ENCODE data around the gene TRMT112.

The TRMT112 gene

DNA sequence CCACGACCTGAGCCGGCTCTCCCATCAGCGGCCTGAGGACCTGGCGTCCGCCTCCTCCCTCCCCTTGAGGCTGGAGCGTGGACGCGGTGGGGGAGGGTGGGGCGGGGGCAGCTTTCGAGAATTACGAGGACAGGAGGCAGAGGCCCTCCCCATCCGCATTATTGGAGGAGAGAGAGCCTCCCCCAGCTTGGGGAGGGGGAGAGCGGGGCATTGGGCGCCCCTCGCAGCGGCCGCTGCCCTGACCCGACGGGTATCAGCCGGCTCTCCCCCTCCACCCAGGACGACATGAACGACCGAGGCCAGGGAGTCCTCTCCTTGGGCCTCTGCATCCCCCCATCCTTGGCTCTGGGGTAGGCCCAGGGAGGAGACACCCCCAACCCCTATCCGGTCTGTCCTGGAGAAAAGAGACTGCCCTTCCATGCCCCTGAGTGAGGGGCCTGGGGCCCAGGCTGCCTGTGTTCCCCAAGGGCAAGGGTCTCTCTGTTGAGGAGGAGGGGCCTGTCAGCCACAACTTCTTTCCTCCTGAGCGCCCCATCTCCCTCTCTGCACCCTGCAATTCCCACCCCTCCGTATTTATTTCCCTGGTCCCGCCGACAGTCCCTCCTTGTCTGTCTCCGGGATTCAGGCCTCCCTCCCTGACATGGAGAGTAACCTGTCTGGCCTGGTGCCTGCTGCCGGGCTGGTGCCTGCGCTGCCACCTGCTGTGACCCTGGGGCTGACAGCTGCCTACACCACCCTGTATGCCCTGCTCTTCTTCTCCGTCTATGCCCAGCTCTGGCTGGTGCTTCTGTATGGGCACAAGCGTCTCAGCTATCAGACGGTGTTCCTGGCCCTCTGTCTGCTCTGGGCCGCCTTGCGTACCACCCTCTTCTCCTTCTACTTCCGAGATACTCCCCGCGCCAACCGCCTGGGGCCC lies 31.2 kb downstream of the TRMT112 start:
- TF ChIP-seq, protein P1, sequence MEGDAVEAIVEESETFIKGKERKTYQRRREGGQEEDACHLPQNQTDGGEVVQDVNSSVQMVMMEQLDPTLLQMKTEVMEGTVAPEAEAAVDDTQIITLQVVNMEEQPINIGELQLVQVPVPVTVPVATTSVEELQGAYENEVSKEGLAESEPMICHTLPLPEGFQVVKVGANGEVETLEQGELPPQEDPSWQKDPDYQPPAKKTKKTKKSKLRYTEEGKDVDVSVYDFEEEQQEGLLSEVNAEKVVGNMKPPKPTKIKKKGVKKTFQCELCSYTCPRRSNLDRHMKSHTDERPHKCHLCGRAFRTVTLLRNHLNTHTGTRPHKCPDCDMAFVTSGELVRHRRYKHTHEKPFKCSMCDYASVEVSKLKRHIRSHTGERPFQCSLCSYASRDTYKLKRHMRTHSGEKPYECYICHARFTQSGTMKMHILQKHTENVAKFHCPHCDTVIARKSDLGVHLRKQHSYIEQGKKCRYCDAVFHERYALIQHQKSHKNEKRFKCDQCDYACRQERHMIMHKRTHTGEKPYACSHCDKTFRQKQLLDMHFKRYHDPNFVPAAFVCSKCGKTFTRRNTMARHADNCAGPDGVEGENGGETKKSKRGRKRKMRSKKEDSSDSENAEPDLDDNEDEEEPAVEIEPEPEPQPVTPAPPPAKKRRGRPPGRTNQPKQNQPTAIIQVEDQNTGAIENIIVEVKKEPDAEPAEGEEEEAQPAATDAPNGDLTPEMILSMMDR (IDR thresholded peaks at IDR 0.05; ENCODE audit: borderline replicate concordance, control extremely low read depth, extremely low read depth, insufficient read depth, missing control alignments): no peak
- in situ Hi-C loops (cut with MboI; ENCODE audit: low sequenced_read_pairs, unreplicated experiment): loop anchor here (25.0 kb wide), 1 partner anchor 299 kb away; the partner anchor contains the start of gene OTUB1
- DNase-seq (ENCODE audit: low spot score): no peak

DNA sequence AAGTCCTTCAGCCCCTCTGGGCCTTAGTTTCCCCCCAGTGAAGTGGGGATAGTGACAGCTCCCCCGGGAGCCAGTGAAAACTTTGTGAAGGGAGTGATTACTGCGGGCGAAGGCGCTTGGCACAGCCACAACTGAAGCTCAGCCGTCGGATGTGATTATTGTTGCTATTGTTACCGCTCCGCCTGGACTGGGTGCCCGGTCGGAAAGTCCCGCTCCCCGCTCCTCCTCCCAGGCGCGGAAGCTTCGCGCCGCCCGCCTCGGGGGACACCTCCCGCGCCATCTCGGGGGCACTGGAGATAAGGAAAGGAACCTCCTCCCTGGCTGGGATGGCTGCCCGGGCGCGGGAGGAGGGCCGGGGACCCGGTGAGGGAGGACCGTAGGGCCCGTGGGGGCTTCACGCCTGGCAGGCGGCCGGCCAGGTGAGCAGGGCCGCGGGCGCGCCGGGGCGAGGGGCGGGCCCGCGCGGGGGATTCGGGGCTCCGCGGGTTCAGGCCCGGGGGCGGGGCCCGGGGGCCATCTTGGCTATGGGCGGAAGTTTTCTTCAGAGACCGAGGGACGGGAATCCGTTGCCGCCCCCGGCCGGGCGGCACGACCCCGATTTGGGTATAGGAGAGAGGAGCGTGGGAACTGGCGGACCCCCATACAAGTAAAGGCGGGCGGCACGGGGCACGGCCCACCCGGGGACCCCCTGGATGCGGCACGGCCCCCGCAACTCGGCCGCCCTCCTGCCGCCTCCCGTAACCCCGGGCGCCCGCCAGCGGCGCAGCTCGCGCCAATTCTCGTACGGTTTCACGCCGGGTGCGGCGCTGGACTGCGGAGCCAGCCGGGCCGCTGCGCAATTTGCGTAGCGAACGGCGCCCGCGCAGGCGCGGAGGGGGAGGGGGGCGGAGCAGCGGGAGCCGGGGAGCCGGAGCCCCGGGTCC lies 32.1 kb downstream of the TRMT112 start, which contains the start of gene GPR137:
TSS of gene GPR137 (plus strand) at position 887 of the 923 bp plus-strand sequence. CDS start 677 bp downstream, outside the sequence.
- TF ChIP-seq, protein P1 (IDR thresholded peaks at IDR 0.05; ENCODE audit: borderline replicate concordance, control extremely low read depth, extremely low read depth, insufficient read depth, missing control alignments): no peak
- in situ Hi-C loops (cut with MboI; ENCODE audit: low sequenced_read_pairs, unreplicated experiment): loop anchor here (25.0 kb wide), 1 partner anchor 298 kb away; the partner anchor contains the start of gene OTUB1
- peak; percentile 95 for DNase-seq (ENCODE audit: low spot score)

DNA sequence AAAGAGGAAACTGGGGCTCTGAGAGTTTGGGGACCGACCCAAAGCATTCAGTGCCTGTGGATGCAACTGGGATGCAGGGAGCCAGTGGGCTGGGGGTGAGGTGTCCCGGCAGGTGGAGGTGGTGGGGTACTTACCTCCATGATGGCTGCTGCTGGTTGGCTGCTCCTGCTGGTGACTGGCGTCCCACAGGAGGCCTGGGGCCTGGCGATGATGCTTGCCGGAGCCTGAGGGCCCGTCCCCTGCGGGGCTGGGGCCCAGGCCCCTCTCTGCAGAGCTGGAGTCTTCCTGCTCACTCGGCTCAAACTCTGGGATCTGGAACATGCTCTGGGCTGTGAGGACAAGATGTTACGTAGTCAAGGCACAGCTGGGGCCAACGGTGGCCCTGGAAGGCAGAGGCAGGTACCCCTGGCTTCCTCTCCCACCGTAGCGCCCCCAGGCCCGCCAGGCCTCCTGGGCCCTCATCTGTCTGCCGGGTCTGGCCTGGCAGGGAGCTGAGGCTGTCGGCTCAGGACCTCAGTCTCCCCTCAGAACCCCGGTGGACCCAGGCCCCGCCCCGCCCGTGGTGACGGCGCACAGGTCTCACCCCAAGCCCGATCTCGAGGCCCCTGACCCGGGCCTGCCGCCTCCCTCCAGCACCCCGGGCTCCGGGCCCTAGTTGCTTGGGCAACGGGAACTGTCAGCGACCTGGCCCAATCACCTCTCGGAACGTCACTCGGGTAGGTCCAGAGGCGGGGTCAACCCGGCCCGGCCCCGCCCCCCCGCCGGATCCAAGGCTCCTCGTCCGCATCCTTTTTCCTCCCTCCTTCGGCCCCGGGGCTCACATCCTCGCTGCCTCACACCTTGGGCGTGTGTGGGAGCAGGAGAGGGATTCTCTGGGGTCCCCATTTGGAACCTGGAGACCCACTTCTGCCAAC lies 33.1 kb downstream of the TRMT112 start, which contains the start of gene BAD:
TSS of gene BAD (minus strand) at position 618 of the 914 bp plus-strand sequence. CDS start at position 321, 297 bp downstream.
- peak; percentile 99 for DNase-seq (ENCODE audit: low spot score)
- TF ChIP-seq, protein P1 (IDR thresholded peaks at IDR 0.05; ENCODE audit: borderline replicate concordance, control extremely low read depth, extremely low read depth, insufficient read depth, missing control alignments): no peak
- in situ Hi-C loops (cut with MboI; ENCODE audit: low sequenced_read_pairs, unreplicated experiment): loop anchor here (25.0 kb wide), 1 partner anchor 297 kb away; the partner anchor contains the start of gene OTUB1

DNA sequence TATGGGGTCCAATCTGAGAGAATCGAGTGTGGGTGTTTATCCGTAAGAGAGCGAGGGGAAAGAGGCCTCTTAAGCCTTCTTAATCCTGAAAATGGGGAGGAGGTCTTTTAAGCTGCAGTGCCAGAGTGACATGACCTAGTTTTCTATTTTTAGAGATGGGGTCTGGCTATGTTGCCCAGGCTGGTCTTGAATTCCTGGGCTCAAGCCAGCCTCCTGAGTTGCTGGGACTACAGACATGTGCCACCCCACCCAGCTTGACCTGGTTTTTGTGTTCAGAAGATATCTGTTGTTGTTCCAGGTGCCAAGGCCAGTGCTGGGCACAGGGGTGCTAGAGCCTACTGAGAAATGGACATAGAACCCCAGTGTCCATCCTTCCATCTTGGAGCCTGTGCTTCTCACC lies 34.3 kb downstream of the TRMT112 start:
- TF ChIP-seq, protein P1 (IDR thresholded peaks at IDR 0.05; ENCODE audit: borderline replicate concordance, control extremely low read depth, extremely low read depth, insufficient read depth, missing control alignments): no peak
- in situ Hi-C loops (cut with MboI; ENCODE audit: low sequenced_read_pairs, unreplicated experiment): loop anchor here (25.0 kb wide), 1 partner anchor 296 kb away; the partner anchor contains the start of gene OTUB1

DNA sequence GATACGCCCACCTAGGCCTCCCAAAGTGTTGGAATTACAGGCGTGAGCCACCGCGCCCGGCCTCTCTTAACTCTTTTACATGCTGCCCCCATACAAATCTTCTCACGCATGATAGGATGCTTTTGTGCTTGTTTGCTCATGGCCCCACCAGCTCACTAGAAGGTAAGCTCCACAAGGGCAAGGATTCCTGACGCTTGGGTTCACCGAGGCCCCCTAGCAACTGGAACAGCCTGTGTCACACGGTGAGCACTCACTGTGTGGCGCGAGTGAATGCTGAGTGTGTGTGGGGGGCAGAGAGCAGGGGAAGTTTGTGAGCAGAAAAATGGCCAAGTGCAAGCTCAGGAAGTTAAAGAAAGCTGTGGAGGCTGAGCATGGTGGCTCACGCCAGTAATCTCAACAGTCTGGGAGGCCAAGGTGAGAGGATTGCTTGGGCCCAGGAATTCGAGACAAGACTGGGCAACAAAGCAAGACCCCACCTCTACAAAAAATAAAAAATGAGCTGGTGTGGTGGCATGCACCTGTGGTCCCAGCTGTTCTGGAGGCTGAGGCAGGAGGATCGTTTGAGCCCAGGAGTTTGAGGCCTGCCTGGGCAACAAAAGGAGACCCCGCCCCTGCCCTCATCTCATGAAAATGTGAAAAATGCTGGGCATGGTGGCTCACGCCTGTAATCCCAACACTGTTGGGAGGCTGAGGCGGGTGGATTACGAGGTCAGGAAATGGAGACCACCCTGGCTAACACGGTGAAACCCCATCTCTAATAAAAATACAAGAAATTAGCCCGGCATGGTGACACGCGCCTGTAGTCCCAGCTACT lies 35.2 kb downstream of the TRMT112 start:
- DNase-seq (ENCODE audit: low spot score): no peak
- in situ Hi-C loops (cut with MboI; ENCODE audit: low sequenced_read_pairs, unreplicated experiment): loop anchor here (25.0 kb wide), 1 partner anchor 295 kb away; the partner anchor contains the start of gene OTUB1
- TF ChIP-seq, protein P1 (IDR thresholded peaks at IDR 0.05; ENCODE audit: borderline replicate concordance, control extremely low read depth, extremely low read depth, insufficient read depth, missing control alignments): no peak

More for the DNA sequence above, 34.3 kb downstream of the TRMT112 start:
- no peak for DNase-seq (ENCODE audit: low spot score)
